PC-9 (cell line): Measurements from ENCODE around the gene YPEL5. TPM values are rescaled to one million over a fixed set of nuclear protein-coding genes. Genes with fewer than 3 reads are reported as not detected.

Experiments
- BruUV-seq: library from RNA; stranded (reverse); fragments of 400-500 nt; replicated peaks from 2 replicates; lab custom pipeline; 2021; lab: Mats Ljungman, UMichigan
- CTCF ChIA-PET: fragments of 300-600 bp; sonication (Branson Sonifier 250); formaldehyde crosslinking; loops from one replicate; lab custom pipeline; 2022; ENCODE audit warnings: antibody characterized with exemption; lab: Charles Lee
- POLR2A ChIA-PET: fragments of 300-600 bp; sonication (Branson Sonifier 250); formaldehyde crosslinking; loops from one replicate; lab custom pipeline; 2022; ENCODE audit warnings: antibody characterized with exemption; ENCODE audit not compliant: unreplicated experiment; lab: Charles Lee
- DNase-seq, 2 experiments: peaks; one replicate each; pipeline versions ENCODE4 v3.0.0 to v3.0.0-alpha.2; 2015 to 2022; ENCODE audit warnings: mixed read lengths in 1 of 2
- H2AFZ ChIP-seq: fragments of 200-600 bp; sonication (generic); 2 replicates; pipeline ENCODE4 v1.8.1; 2017; ENCODE audit warnings: antibody characterized with exemption
- H3F3A ChIP-seq: fragments of 200-600 bp; sonication (generic); 2 replicates; pipeline ENCODE4 v1.8.1; 2017; ENCODE audit warnings: antibody characterized with exemption, mild to moderate bottlenecking, low read depth; ENCODE audit not compliant: insufficient read depth
- H3K27ac ChIP-seq: fragments of 200-600 bp; sonication (generic); 2 replicates; pipeline ENCODE4 v1.6.1; 2016; ENCODE audit warnings: mixed run types
- H3K27me3 ChIP-seq: fragments of 200-600 bp; sonication (generic); 2 replicates; pipeline ENCODE4 v1.6.1; 2016; ENCODE audit warnings: low read depth, mixed run types; ENCODE audit not compliant: insufficient read depth
- H3K36me3 ChIP-seq: fragments of 200-600 bp; sonication (generic); 2 replicates; pipeline ENCODE4 v1.6.1; 2016; ENCODE audit warnings: low read depth, mixed run types
- H3K4me1 ChIP-seq: fragments of 200-600 bp; sonication (generic); replicated peaks from 2 replicates; pipeline ENCODE4 v1.6.1; 2016; ENCODE audit warnings: mixed run types; ENCODE audit not compliant: insufficient read depth
- H3K4me2 ChIP-seq: fragments of 200-600 bp; sonication (generic); 2 replicates; pipeline ENCODE4 v1.6.1; 2017; ENCODE audit warnings: mixed run types
- H3K4me3 ChIP-seq: fragments of 200-600 bp; sonication (generic); 2 replicates; pipeline ENCODE4 v1.6.1; 2016; ENCODE audit warnings: mixed run types
- H3K79me2 ChIP-seq: fragments of 200-600 bp; sonication (generic); 2 replicates; pipeline ENCODE4 v1.6.1; 2017; ENCODE audit warnings: low read depth, mixed run types
- H3K9me2 ChIP-seq: fragments of 200-600 bp; sonication (generic); 2 replicates; pipeline ENCODE4 v1.8.1; 2017; ENCODE audit warnings: mild to moderate bottlenecking; ENCODE audit not compliant: insufficient read depth
- H3K9me3 ChIP-seq: fragments of 200-600 bp; sonication (generic); 2 replicates; pipeline ENCODE4 v1.8.1; 2016; ENCODE audit warnings: low read depth; ENCODE audit not compliant: insufficient read depth
- H4K20me1 ChIP-seq: fragments of 200-600 bp; sonication (generic); 2 replicates; pipeline ENCODE4 v1.8.1; 2017; ENCODE audit not compliant: insufficient read depth
- CTCF ChIP-seq: fragments of 200-600 bp; sonication (generic); conservative IDR thresholded peaks from 2 replicates; pipeline ENCODE4 v1.6.1; 2017; ENCODE audit warnings: mixed run types, antibody characterized with exemption, mild to moderate bottlenecking, moderate library complexity
- EZH2 ChIP-seq: fragments of 200-600 bp; sonication (generic); IDR thresholded peaks from 2 replicates; pipeline ENCODE4 v1.8.0; 2017; ENCODE audit warnings: antibody characterized with exemption, low read depth
- intact Hi-C: fragments of 100-400 bp; cut with micrococcal nuclease; formaldehyde crosslinking; loops from one replicate; pipeline ENCODE4 v1.10.0; 2022; ENCODE audit not compliant: unreplicated experiment
- total RNA-seq: library from RNA; stranded (reverse); gene quantifications from 2 replicates; pipeline ENCODE4 v1.2.3, GENCODE V29; 2021

YPEL5 gene
- total RNA-seq, 1 experiment from 2014 or later: 56.9 TPM

GRCh38 chr2:30113617-30114293, 33.1 kb upstream of the YPEL5 start:
- ChIA-PET CTCF (interaction anchor here (0.7 kb wide), 1 partner anchor 688 kb away, joined by 3 read pairs; no protein-coding TSS in a partner anchor), POLR2A (no interaction called here)
- Histone ChIP-seq H3K27me3 (peaks cover 5% of the 10 kb centered on the region; the same call in 1 of the 2 replicates), H3K4me3 (no peak overlapping the region), H3K79me2 (no peaks in the 10 kb centered on the region), H3K36me3 (no peaks in the 10 kb centered on the region), H3K27ac (no peak overlapping the region), H2AFZ (no peak overlapping the region), H3K4me2 (0 out of 2 replicates have a peak overlapping the region, but pooled peaks have one; percentile 9), H4K20me1 (no peaks in the 10 kb centered on the region), H3F3A (no peaks in the 10 kb centered on the region), H3K4me1 (peaks cover 9% of the 10 kb centered on the region; the same call in 1 of the 2 replicates), H3K9me2 (no peaks in the 10 kb centered on the region), H3K9me3 (no peaks in the 10 kb centered on the region)
- DNase-seq: peak; percentile 22 to 74
- TF ChIP-seq CTCF (no peak), EZH2 (no peak)
- no TSS peak for BruUV-seq
- intact Hi-C loops: no loop called here

DNA sequence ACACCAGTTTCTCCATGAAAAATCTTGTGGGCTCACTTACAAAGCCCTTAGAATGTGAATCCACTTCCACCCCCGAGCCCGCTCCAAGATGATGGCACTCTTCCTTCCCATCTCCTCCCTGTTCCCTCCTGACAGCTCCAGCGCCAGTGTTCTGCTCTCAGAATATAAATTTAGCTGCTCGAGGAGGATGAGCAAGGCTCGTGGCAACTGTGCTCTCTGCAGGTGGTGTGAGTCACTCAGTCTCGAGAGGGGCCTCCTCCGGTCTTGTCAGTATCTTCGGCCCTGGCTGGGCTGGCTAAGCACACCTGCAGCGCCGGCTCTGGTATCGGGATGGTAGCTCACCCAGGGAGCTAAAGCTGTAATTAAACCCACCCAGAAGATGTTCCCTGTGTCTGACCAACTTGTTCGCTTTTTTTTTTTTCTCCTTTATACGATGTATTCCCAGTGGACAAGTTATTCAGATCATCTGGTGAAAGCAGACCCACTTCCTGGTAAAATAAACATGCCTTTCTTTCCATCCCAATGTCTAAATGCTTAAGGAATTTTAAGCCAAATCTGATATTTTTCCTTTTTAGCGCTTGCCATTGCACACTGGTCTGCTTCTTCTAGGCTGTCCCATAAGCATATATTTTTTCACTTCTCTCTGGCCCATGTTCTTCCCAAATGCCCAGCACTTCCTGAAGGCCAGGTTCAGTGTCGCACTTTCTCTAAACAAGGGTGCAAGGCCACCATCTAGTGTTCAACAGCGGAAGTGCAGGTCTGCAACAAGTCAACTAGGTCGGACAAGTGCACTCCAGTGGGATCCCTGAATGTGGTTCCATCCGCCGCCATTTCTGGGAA, 31.4 kb upstream of the YPEL5 start:
- POLR2A ChIA-PET: no interaction called here
- intact Hi-C loops: loop anchor here (1.0 to 5.0 kb wide), 3 partner anchors 24 to 1158 kb away; no protein-coding TSS in a partner anchor

More for the DNA sequence above, 31.4 kb upstream of the YPEL5 start:
- peaks cover 9% of the 10 kb centered on the region; the same call in 1 of the 2 replicates for H3K4me1 ChIP-seq
- no peak overlapping the region for H3K4me2 ChIP-seq
- no TSS peak for BruUV-seq
- CTCF ChIA-PET: interaction anchor here (0.7 kb wide), 1 partner anchor 260 kb away, joined by 4 read pairs; no protein-coding TSS in a partner anchor
- H3K4me3 ChIP-seq: no peak overlapping the region
- H3K36me3 ChIP-seq: no peaks in the 10 kb centered on the region
- H3K9me3 ChIP-seq: no peaks in the 10 kb centered on the region
- H2AFZ ChIP-seq: no peak overlapping the region
- H3F3A ChIP-seq: no peaks in the 10 kb centered on the region
- H3K79me2 ChIP-seq: no peaks in the 10 kb centered on the region
- H3K27me3 ChIP-seq: peaks cover 5% of the 10 kb centered on the region; the same call in 1 of the 2 replicates
- DNase-seq: peak; percentile 36 to 71
- no peaks in the 10 kb centered on the region for H3K9me2 ChIP-seq
- TF ChIP-seq EZH2 (no peak), CTCF (peak; percentile 97)
- no peaks in the 10 kb centered on the region for H4K20me1 ChIP-seq
- no peak overlapping the region for H3K27ac ChIP-seq
